Mammary epithelial cell (primary cell): Measurements from ENCODE around the gene WDR26.

Source experiments
- CTCF ChIP-seq, 2 donors: IDR thresholded peaks in 1 of 2; conservative IDR thresholded peaks in 1 of 2; 2 replicates each; pipeline ENCODE4 v1.5.1; 2011 to 2012; ENCODE audit warnings: inconsistent platforms in 2 of 2, low read length in 2 of 2, mild to moderate bottlenecking in 2 of 2, control low read depth in 1 of 2, low read depth in 1 of 2; ENCODE audit not compliant: insufficient read depth in 1 of 2; ENCODE audit errors: extremely low read depth in 1 of 2
- EZH2 ChIP-seq: IDR thresholded peaks from 2 replicates; pipeline ENCODE4 v1.6.1; 2012; ENCODE audit warnings: low read length, inconsistent platforms, borderline replicate concordance

- TF ChIP-seq CTCF (conservative IDR thresholded peaks at IDR 0.05 in 1 of 2, IDR thresholded peaks at IDR 0.05 in 1 of 2; ENCODE audit: extremely low read depth in 1 of 2, insufficient read depth in 1 of 2, low read depth in 1 of 2, low read length in 2 of 2) (no peak), EZH2 (no peak)
These were observed 13.9 kb upstream of the WDR26 start for GRCh38 chr1:224448453-224449017.
